ENCODE data around the gene TLCD1. TPM values are rescaled to one million over a fixed set of nuclear protein-coding genes. Genes with fewer than 3 reads are reported as not detected.

TLCD1 gene
- total RNA-seq, 5 donors from 2014 or later (not counting 1 experiment from before 2014, with no cell fraction given) = 1.2 to 1.8 (median 1.3) TPM; not detected in 1

DNA sequence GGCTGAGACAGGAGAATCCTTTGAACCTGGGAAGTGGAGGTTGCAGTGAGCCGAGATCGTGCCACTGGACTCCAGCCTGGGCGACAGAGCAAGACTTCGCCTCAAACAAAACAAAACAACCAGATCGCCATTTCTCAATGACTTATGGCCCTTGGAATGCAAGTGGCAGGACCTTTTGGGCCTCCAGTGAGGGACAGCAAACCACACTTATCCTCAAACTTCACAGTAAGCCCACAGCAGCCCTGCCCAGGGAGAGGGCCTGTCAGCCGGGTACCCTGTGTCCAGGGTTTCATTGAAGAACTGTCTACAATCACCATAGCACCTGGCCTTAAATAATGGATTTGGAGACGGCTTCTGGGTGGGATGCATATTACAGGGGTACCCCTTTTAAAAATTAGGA, 29.5 kb upstream of the TLCD1 start:
- H3K9me3 Mint-ChIP-seq = no peaks in the 10 kb centered on the region
- no peak overlapping the region for H3K4me3 Mint-ChIP-seq
- WGBS (ENCODE audit: insufficient coverage) = 100% methylated on average over 3 of the region's 7 CpGs
- peaks cover 8 to 33% of the 10 kb centered on the region in 2 donors for H3K36me3 ChIP-seq (ENCODE audit: control insufficient read depth in 2 of 2, extremely low read depth in 1 of 2, insufficient read depth in 1 of 2, low read length in 1 of 2)
- no peaks in the 10 kb centered on the region for H3K4me1 ChIP-seq (ENCODE audit: control insufficient read depth in 1 of 2, extremely low read depth in 1 of 2, insufficient read depth in 2 of 2, low read length in 2 of 2)
- H3K27me3 ChIP-seq (replicated peaks in 1 of 2; ENCODE audit: control insufficient read depth in 2 of 2, extremely low read depth in 1 of 2, insufficient read depth in 2 of 2, low read length in 1 of 2) = no peaks in the 10 kb centered on the region
- CTCF ChIA-PET = no interaction called here
- H3K27ac Mint-ChIP-seq = no peak overlapping the region
- no peaks in the 10 kb centered on the region for H3K9me3 ChIP-seq
- POLR2A ChIA-PET = no interaction called here
- DNase-seq = no peak
- peaks cover 0 to 3% (median 0%) of the 10 kb centered on the region in 3 donors for H3K4me1 Mint-ChIP-seq
- peaks cover 21% of the 10 kb centered on the region for H3K36me3 Mint-ChIP-seq
- no peak overlapping the region for H3K4me3 ChIP-seq (ENCODE audit: control insufficient read depth in 1 of 2, extremely low read depth in 1 of 2, low read length in 1 of 2)
- H3K27ac ChIP-seq (ENCODE audit: low read length) = no peak overlapping the region
- H3K27me3 Mint-ChIP-seq = no peaks in the 10 kb centered on the region
- no peak for ATAC-seq (replicated peaks in 1 of 4)

DNA sequence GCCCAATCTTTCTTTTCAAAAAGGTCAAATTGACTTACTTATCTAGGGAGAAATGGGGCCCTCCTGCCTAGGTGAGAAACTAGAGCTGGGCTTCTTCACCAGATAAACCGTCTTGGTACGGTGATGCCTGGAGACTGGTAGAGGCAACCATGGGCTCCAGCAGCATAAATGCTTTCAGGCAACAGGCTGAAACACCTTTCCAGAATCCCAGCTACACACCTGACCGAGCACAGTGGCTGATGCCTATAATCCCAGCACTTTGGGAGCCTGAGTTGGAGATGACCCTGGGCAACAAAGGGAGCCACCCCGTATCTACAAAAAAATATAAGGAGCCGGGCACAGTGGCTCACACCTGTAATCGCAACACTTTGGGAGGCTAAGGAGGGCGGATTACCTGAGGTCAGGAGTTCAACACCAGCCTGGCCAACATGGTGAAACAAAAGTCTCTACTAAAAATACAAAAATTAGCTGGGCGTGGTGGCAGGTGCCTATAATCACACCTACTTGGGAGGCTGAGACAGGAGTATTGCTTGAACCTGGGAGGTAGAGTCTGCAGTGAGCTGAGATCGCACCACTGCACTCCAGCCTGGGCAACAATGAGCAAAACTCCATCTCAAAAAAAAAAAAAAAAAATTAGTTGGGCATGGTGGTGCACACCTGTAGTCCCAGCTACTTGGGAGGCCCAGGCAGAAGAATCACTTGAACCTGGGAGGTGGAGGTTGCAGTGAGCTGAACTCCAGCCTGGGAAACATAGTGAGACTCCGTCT, 25.8 kb upstream of the TLCD1 start:
- CTCF ChIA-PET = interaction anchor here (0.6 to 12.2 kb wide), 10 partner anchors 11 to 288 kb away, joined by 3 to 197 read pairs (median 4); partner anchors contain the start of genes NEK8 (in 1 of the 2), RPL23A (in 1 of the 2) and TLCD1 (in 1 of the 2)
- DNase-seq (no peak), ATAC-seq (replicated peaks in 1 of 4) (no peak)
- no peaks in the 10 kb centered on the region for H3K9me3 ChIP-seq
- H3K4me1 ChIP-seq (ENCODE audit: control insufficient read depth in 1 of 2, extremely low read depth in 1 of 2, insufficient read depth in 2 of 2, low read length in 2 of 2) = peaks cover 0 to 11% of the 10 kb centered on the region in 2 experiments
- no peaks in the 10 kb centered on the region for H3K27me3 Mint-ChIP-seq
- H3K27me3 ChIP-seq (replicated peaks in 1 of 2; ENCODE audit: control insufficient read depth in 2 of 2, extremely low read depth in 1 of 2, insufficient read depth in 2 of 2, low read length in 1 of 2) = no peaks in the 10 kb centered on the region
- no peak overlapping the region for H3K27ac Mint-ChIP-seq
- peaks cover 13 to 17% of the 10 kb centered on the region in 2 donors for H3K36me3 ChIP-seq (ENCODE audit: control insufficient read depth in 2 of 2, extremely low read depth in 1 of 2, insufficient read depth in 1 of 2, low read length in 1 of 2)
- no peak overlapping the region for H3K4me3 ChIP-seq (ENCODE audit: control insufficient read depth in 1 of 2, extremely low read depth in 1 of 2, low read length in 1 of 2)
- peaks cover 4% of the 10 kb centered on the region for H3K36me3 Mint-ChIP-seq
- POLR2A ChIA-PET = interaction anchor here (0.5 to 0.7 kb wide), 3 partner anchors 11 to 76 kb away, joined by 3 to 4 read pairs (median 3); partner anchors contain the start of gene TLCD1 (in 1 of the 2)
- no peak overlapping the region for H3K4me3 Mint-ChIP-seq
- H3K9me3 Mint-ChIP-seq = no peaks in the 10 kb centered on the region
- no peak overlapping the region for H3K27ac ChIP-seq (ENCODE audit: low read length)
- WGBS (ENCODE audit: insufficient coverage) = 100% methylated on average over 2 of the region's 10 CpGs
- H3K4me1 Mint-ChIP-seq = peaks cover 5 to 8% (median 8%) of the 10 kb centered on the region in 3 donors

DNA sequence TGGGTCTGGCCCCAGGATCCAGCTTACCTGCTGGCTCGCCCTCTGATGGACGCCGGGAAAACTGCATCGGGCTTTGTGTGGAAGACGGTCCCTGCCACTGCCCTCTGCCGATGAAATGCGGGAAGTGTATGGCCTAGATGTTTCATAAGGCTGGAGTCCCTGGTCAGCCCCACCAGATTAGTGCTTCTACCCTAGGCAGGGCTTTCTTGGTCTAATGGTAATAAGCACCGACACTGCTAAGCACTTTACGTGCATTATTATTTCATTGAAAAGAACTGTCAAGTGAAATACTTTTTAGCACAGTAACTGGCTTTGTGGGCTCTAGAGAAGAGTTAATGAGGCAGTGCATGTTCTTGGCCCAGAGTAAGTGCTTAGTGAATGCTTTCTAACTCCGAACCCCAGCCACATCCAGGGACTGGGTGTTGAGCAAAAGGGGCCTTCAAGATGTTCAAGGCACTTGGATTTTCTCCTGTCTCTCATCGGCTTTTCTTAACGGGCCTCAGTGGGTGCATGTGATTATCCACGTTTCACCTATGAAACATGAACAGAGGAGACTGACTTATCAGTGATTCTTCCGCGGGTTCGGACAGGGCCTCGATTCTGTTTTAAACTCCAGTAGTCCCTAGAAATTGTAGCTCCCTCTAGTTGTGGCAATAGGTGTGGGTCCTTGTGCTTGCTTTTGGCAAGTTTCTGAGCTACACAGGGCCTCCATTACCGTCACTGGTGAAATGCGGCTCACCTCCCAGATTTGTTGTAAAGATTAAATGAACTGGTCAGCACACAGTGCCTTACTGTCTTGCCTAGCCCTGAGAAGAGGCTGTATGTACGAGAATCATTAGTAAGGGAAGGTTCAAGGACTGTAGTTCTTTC, 24.4 kb upstream of the TLCD1 start:
- H3K4me3 ChIP-seq (ENCODE audit: control insufficient read depth in 1 of 2, extremely low read depth in 1 of 2, low read length in 1 of 2) = no peak overlapping the region
- no peak overlapping the region for H3K4me3 Mint-ChIP-seq
- no peaks in the 10 kb centered on the region for H3K27me3 ChIP-seq (replicated peaks in 1 of 2; ENCODE audit: control insufficient read depth in 2 of 2, extremely low read depth in 1 of 2, insufficient read depth in 2 of 2, low read length in 1 of 2)
- no peaks in the 10 kb centered on the region for H3K9me3 ChIP-seq
- no peaks in the 10 kb centered on the region for H3K27me3 Mint-ChIP-seq
- peaks cover 5 to 20% (median 20%) of the 10 kb centered on the region in 3 donors for H3K4me1 Mint-ChIP-seq
- ChIA-PET CTCF (interaction anchor here (0.6 to 12.2 kb wide), 14 partner anchors 13 to 212 kb away, joined by 3 to 197 read pairs (median 3); partner anchors contain the start of genes NEK8 (in 2 of the 2), TLCD1 (in 2 of the 2), BLTP2 (in 1 of the 2) and FAM222B (in 1 of the 2)), POLR2A (interaction anchor here (1.0 to 1.3 kb wide), 5 partner anchors 21 to 31 kb away, joined by 3 to 10 read pairs (median 4); partner anchors contain the start of genes NEK8 (in 1 of the 2), RPL23A (in 1 of the 2) and TLCD1 (in 1 of the 2))
- H3K4me1 ChIP-seq (ENCODE audit: control insufficient read depth in 1 of 2, extremely low read depth in 1 of 2, insufficient read depth in 2 of 2, low read length in 2 of 2) = peaks cover 9 to 25% of the 10 kb centered on the region in 2 experiments
- 34% methylated on average over 12 of the region's 20 CpGs for WGBS (ENCODE audit: insufficient coverage)
- no peak overlapping the region for H3K27ac ChIP-seq (ENCODE audit: low read length)
- ATAC-seq (replicated peaks in 1 of 4) = peak; percentile 82 to 92 (median 86)
- DNase-seq = peak; percentile 66 to 94 (median 83)
- H3K27ac Mint-ChIP-seq = peak overlapping the region in 1 of 2 donors; percentile 58
- H3K36me3 Mint-ChIP-seq = peaks cover 4% of the 10 kb centered on the region
- H3K36me3 ChIP-seq (ENCODE audit: control insufficient read depth in 2 of 2, extremely low read depth in 1 of 2, insufficient read depth in 1 of 2, low read length in 1 of 2) = peaks cover 13 to 17% of the 10 kb centered on the region in 2 donors
- no peaks in the 10 kb centered on the region for H3K9me3 Mint-ChIP-seq

DNA sequence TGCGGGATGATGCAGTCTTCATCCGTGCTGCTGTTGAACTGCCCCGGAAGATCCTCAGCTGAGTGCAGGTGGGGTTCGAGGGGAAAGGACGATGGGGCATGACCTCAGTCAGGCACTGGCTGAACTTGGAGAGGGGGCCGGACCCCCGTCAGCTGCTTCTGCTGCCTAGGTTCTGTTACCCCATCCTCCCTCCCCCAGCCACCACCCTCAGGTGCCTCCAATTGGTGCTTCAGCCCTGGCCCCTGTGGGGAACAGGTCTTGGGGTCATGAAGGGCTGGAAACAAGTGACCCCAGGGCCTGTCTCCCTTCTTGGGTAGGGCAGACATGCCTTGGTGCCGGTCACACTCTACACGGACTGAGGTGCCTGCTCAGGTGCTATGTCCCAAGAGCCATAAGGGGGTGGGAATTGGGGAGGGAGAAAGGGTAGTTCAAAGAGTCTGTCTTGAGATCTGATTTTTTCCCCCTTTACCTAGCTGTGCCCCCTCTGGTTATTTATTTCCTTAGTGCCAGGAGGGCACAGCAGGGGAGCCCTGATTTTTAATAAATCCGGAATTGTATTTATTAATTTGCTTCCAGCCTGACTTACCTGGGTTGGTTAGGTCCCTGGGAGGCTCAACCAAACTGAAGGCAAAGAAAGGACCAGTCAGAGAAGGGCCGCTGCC, 23.6 kb upstream of the TLCD1 start:
- H3K4me3 Mint-ChIP-seq = no peak overlapping the region
- peak overlapping the region in 1 of 2 donors; percentile 58 for H3K27ac Mint-ChIP-seq
- DNase-seq (no peak), ATAC-seq (replicated peaks in 1 of 4) (peak in 1 of 4 experiments; percentile 2)
- H3K9me3 Mint-ChIP-seq = no peaks in the 10 kb centered on the region
- H3K4me1 ChIP-seq (ENCODE audit: control insufficient read depth in 1 of 2, extremely low read depth in 1 of 2, insufficient read depth in 2 of 2, low read length in 2 of 2) = peaks cover 16 to 33% of the 10 kb centered on the region in 2 experiments
- WGBS (ENCODE audit: insufficient coverage) = 69% methylated on average over 6 of the region's 11 CpGs
- peaks cover 4% of the 10 kb centered on the region for H3K36me3 Mint-ChIP-seq
- ChIA-PET CTCF (interaction anchor here (0.5 to 12.2 kb wide), 13 partner anchors 9 to 201 kb away, joined by 3 to 197 read pairs (median 3); partner anchors contain the start of genes NEK8 (in 2 of the 2), TLCD1 (in 2 of the 2), BLTP2 (in 1 of the 2) and FAM222B (in 1 of the 2)), POLR2A (interaction anchor here (1.0 to 1.3 kb wide), 5 partner anchors 20 to 30 kb away, joined by 3 to 10 read pairs (median 4); partner anchors contain the start of genes NEK8 (in 1 of the 2), RPL23A (in 1 of the 2) and TLCD1 (in 1 of the 2))
- H3K4me1 Mint-ChIP-seq = peaks cover 5 to 28% (median 25%) of the 10 kb centered on the region in 3 donors
- no peaks in the 10 kb centered on the region for H3K9me3 ChIP-seq
- no peak overlapping the region for H3K4me3 ChIP-seq (ENCODE audit: control insufficient read depth in 1 of 2, extremely low read depth in 1 of 2, low read length in 1 of 2)
- peaks cover 13 to 17% of the 10 kb centered on the region in 2 donors for H3K36me3 ChIP-seq (ENCODE audit: control insufficient read depth in 2 of 2, extremely low read depth in 1 of 2, insufficient read depth in 1 of 2, low read length in 1 of 2)
- H3K27me3 Mint-ChIP-seq = no peaks in the 10 kb centered on the region
- no peaks in the 10 kb centered on the region for H3K27me3 ChIP-seq (replicated peaks in 1 of 2; ENCODE audit: control insufficient read depth in 2 of 2, extremely low read depth in 1 of 2, insufficient read depth in 2 of 2, low read length in 1 of 2)
- no peak overlapping the region for H3K27ac ChIP-seq (ENCODE audit: low read length)

DNA sequence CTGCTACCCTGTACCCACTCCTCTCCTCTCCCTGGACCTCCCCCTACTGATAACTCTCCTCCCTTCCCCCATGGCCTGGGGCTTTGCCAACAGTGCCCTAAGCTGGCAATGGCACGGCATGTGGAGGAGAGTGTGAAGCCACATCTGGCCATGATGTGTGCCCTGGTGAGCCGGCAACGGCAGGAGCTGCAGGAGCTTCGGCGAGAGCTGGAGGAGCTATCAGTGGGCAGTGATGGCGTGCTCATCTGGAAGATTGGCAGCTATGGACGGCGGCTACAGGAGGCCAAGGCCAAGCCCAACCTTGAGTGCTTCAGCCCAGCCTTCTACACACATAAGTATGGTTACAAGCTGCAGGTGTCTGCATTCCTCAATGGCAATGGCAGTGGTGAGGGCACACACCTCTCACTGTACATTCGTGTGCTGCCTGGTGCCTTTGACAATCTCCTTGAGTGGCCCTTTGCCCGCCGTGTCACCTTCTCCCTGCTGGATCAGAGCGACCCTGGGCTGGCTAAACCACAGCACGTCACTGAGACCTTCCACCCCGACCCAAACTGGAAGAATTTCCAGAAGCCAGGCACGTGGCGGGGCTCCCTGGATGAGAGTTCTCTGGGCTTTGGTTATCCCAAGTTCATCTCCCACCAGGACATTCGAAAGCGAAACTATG, 23.0 kb upstream of the TLCD1 start:
- Histone ChIP-seq H3K4me3 (ENCODE audit: control insufficient read depth in 1 of 2, extremely low read depth in 1 of 2, low read length in 1 of 2) (no peak overlapping the region), H3K27me3 (replicated peaks in 1 of 2; ENCODE audit: control insufficient read depth in 2 of 2, extremely low read depth in 1 of 2, insufficient read depth in 2 of 2, low read length in 1 of 2) (no peaks in the 10 kb centered on the region), H3K27ac (ENCODE audit: low read length) (no peak overlapping the region), H3K36me3 (ENCODE audit: control insufficient read depth in 2 of 2, extremely low read depth in 1 of 2, insufficient read depth in 1 of 2, low read length in 1 of 2) (peaks cover 13 to 17% of the 10 kb centered on the region in 2 donors), H3K9me3 (no peaks in the 10 kb centered on the region), H3K4me1 (ENCODE audit: control insufficient read depth in 1 of 2, extremely low read depth in 1 of 2, insufficient read depth in 2 of 2, low read length in 2 of 2) (peaks cover 16 to 38% of the 10 kb centered on the region in 2 experiments)
- Mint-ChIP-seq H3K9me3 (no peaks in the 10 kb centered on the region), H3K4me3 (no peak overlapping the region), H3K36me3 (peaks cover 4% of the 10 kb centered on the region), H3K27ac (no peak overlapping the region), H3K27me3 (no peaks in the 10 kb centered on the region), H3K4me1 (peaks cover 5 to 30% (median 25%) of the 10 kb centered on the region in 3 donors)
- 96% methylated on average over 15 of the region's 18 CpGs for WGBS (ENCODE audit: insufficient coverage)
- ChIA-PET POLR2A (interaction anchor here in 1 of 2 donors (1.0 kb wide), 1 partner anchor 29 kb away, joined by 4 read pairs; the partner anchor contains the start of gene RPL23A), CTCF (interaction anchor here (0.6 to 12.2 kb wide), 6 partner anchors 13 to 202 kb away, joined by 3 to 197 read pairs (median 6); partner anchors contain the start of genes NEK8 (in 2 of the 2), TLCD1 (in 2 of the 2), RPL23A (in 1 of the 2) and SUPT6H (in 1 of the 2))
- DNase-seq = no peak
- ATAC-seq (replicated peaks in 1 of 4) = no peak

All from T-cell (primary cell).